Cerebellar nuclear complex (tissue), 1 donor: ENCODE measurements around the gene CYTH3.
"Not testable (repeated sequence)": the region's sequence is repeated elsewhere in the genome, so short reads cannot be mapped to it uniquely, and the experiment has no call there.

Source experiments
- DNase-seq, 2 experiments: peaks; one replicate each; lab custom pipeline; 2025; lab: John Stamatoyannopoulos, UW

The CYTH3 gene

DNA sequence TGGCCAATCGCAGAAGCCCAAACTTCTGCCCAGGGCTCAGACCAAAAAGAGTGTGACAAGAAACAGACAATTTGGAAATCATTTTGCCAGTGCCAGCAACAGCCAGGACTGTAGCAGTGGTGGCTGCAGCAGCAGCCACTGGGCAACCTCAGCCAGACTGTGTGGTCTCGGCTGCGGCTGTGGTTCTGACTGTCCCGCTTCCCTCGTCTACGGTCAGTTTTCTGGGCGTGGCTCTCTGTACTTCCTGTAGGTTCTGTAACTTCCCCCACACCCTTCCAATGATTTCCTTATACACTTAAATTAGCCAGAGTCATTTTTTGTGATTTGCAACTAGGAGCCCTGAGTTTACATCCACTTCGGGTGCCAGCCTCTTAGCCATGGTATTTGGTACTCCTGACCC is 39.9 kb downstream of the CYTH3 start:
- DNase-seq, result no peak

GRCh38 chr7:6232116-6232515 is 40.3 kb downstream of the CYTH3 start:
- no peak for DNase-seq

DNA sequence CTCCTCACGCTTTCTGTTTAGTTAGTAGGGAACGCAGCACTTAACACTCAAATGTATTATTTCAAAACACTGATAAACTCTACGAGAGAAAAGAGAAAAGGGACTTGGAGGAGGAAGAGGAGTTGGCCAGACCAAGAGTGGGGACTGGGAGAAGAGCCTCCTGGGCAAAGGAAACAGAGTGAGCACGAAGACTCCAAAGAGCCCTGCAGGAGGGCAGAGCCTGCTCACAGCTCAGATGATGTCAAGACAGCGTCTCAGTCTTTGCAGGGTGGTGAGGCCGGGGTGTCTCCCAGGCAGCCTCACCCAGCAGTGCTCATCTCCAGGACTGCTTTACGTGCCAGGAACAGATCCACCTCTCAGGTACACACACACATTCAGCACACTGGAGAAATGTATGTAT is 41.2 kb downstream of the CYTH3 start:
- no peak for DNase-seq

DNA sequence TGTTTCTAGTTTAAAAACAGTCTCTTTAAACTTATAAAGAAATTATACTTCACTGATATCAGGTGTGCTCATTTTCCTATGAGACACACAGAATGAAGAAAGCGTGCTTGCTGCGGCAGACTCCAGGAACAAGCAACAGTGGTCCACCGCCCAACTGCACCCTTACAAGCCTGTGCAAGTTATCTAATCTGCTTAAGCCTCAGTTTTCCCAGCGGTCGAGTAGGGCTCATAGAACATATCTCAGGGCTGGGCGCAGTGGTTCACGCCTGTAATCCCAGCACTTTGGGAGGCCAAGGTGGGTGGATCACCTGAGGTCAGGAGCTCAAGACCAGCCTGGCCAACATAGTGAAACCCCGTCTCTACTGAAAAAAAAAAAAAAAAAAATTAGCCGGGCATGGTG is 43.1 kb downstream of the CYTH3 start:
- DNase-seq, result not testable (repeated sequence)

DNA sequence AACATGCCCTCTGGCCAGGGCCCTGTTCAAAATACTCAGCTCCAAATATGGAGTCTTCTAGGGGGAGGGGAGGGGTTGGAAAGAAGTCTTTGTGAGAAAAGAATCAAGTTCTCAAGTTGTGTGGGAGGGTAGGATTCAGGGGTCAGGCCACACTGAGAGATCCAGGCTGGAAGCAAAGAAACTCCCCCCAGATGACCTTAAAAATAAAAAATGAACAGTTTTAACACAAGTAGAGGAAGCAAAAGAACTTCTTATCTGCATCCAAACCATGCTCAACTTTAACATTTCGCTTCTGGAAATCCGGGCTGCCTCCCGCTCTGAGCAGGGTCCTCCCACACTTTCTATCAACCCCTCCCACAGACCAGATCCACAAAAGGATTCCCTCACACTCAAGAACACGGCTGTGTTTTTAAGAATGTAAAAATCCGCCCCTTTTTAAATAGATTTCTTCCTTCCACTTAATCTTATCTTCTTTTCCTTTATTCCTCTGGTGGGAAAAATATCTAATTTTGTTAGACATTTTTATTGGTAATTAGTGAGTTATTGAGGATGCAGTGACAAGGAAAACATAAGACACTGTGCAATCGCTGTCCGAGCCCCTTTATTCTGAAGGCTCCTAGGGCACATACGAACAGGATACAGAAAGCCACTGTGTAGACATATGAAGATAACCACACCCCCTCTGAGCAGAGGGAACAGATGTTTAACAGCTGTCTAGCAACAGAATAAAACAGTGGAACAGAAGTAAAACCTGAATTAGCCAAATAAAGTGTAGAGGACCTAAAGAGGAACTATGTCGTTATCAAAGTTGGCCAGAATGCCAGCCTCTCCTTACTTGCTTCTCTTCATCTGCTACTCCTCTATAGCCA is 43.8 kb downstream of the CYTH3 start:
- DNase-seq, result no peak

- no peak for DNase-seq
Measured at GRCh38 chr7:6227294-6227846, 45.1 kb downstream of the CYTH3 start.

GRCh38 chr7:6226194-6226799 is 46.1 kb downstream of the CYTH3 start:
- DNase-seq, result no peak

- DNase-seq, result not testable (repeated sequence)
Measured at GRCh38 chr7:6223411-6223810, 49.0 kb downstream of the CYTH3 start.

- DNase-seq, result not testable (repeated sequence)
Measured at GRCh38 chr7:6223010-6223409, 49.4 kb downstream of the CYTH3 start.

- no peak for DNase-seq
Measured at GRCh38 chr7:6221340-6222319, 50.8 kb downstream of the CYTH3 start.

DNA sequence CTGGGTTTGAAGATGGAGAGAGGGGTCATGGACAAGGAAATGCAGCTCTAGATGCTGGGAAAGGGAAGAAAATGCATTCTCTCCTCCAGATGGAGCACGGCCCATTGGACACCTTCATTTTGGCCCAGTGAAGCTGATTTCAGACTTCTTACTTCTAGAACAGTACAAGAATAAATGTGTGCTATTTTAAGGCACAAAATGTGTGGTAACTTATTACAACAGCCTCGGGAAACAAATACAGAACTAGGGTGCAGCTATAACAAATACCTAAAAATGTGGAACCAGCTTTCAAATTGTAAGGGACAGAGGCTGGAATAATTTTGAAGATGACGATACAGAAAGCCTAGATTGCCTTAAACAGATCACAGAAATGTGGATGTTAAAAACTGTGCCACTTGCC is 54.1 kb downstream of the CYTH3 start:
- DNase-seq, result no peak

DNA sequence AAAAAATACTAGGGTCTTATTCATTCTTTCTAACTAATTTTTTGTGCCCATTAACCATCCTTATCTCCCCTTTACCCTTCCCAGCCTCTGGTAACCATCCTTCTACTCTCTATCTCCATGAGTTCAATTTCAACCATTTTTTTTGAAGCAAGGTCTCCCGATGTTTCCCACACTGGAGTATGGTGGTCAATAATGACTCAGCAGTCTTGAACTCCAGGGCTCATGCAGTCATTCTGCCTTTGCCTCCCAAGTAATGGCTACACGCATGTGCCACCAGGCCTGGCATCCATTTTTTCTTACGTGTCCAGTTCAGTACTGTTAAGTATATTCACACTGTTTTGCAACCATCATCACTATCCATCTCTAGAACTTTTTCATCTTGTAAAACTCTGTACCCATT is 60.4 kb downstream of the CYTH3 start:
- DNase-seq, result no peak

DNA sequence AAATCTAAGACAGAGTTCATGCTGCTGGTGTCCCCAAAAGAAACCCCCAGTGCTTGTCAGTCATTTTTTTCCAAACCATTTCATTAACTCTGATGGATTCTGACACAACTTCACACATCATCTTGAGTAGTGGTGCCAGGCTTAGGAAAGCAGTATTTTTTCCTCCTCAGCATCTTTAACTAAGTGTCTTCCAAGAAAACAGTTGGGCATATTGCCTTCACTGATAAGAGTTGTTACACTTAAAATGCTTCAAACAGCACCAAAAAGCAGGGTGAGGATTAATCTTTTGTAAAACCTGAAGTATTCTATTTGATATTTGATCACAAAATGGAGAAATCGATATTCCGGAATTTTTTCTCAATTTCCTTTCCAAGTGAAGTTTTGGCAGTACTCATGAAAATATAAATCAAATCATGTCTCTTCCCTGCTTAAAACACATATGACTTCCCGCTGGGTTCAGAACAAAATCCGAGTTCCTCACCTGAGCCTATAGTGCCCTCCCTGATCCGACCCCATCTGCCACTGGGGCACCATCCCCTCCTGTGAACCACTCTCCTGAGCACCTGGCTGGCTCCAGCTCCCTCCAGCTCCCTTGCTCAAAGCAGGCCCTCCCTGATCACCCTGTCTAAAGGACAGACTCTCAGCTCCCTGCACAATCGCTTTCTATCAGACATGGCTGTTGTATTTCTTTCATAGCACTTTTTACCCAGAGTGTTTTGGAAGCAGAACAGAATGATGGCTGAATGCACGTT is 61.6 kb downstream of the CYTH3 start:
- DNase-seq, result no peak

GRCh38 chr7:6209340-6209739 is 63.1 kb downstream of the CYTH3 start:
- DNase-seq, result no peak

DNA sequence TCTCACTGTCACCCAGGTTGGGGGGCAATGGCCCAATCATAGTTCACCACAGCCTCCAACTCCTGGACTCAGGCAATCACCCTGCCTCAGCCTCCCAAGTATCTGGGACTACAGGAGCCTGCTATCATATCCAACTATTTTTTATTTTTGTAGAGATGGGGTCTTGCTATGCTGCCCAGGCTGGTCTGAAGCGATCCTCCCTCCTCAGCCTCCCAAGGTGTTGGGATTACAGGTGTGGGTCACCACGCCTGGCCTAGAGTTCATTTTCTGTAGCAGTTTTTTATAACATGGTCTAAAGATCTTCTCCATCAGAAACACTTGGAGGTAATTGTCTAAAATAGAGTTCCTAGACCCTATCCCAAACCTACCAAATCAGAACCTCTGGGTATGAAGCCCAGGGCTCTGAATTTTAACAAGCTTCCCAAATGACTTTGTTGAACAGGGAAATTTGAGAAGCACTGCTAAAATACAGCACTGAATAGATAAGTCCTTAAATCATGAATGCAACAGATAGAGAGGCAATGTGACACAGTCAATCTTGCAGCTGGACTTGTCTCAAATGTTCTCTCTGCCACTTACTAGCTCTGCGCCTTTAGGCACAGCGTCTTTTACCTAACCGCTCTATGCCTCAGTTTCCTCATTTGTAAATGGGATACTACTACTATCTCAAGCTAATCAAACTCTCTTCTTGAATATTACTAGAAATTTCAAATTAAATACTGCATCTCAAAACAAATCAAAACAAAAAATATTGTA is 63.7 kb downstream of the CYTH3 start:
- DNase-seq, result no peak

DNA sequence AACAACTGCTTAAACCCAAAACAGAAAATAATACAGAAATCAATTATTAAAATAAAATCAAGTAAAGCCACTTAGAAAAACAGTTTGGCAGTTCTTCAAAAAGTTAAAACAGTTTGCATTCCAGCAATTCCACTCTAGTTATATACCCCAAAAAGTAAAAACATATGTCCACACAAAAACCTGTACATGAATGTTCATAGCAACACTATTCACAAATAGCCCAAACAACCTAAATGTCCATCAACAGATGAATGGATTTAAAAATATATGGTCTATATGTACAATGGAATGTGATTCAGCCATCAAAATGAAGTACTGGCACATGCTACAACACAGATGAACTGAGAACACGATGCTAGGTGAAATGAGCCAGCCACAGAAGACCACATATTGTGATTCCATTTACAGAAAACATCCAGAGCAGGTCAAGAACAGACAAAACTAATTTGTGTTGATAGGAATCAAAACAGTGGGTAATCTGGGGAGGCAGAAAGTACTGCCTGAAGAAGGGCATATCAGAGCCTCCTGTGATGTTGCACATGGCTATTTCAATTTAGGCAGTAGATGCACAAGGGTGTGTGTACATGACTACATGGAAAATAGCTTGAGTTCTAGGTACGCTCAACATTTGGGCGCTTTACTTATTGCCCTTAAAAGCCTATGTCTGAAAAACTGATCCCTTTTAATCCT is 66.3 kb downstream of the CYTH3 start:
- no peak for DNase-seq

- DNase-seq, result no peak
Measured at GRCh38 chr7:6203381-6203780, 69.0 kb downstream of the CYTH3 start.

DNA sequence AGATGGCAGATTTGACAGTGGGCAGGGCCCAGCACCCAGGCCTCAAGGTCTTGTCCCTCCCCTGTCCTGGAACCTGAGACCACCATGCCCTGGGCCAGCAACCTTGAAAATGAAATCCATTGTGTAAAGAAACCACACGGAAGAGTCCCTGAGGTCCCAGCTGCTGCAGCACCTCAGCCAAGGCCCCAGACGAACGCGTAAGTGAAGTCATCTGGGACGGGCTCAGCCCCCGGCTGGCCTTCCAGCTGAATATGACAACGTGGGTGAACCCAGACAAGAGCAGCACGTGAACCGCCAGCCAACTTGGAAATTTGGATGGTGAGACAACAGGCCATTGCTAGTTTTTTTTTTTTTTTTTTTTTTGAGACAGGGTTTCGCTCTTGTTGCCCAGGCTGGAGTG is 70.3 kb downstream of the CYTH3 start:
- DNase-seq, result no peak

DNA sequence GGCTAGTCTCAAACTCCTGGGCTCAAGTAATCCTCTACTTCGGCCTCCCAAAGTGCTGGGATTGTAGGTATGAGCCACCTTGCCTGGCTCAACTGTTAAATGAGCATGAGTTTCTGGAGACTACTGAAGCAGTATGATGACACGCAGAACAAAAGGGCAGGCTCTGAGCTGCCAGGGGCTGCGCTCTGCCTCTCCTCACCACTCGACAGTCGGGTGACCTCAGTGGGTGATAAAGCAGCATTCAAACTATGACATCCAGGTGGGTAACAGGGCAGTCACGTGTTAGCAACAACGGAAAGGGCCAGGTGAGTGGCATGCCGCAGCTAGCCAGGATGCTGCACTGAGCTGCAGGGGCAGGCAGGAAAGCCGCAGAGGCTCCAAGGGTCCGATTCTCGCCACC is 71.5 kb downstream of the CYTH3 start:
- no peak for DNase-seq
